ENCODE results near the gene TNNT3. TPM values are rescaled to one million over a fixed set of nuclear protein-coding genes. Genes with fewer than 3 reads are reported as not detected.
A peak's percentile ranks its signal among the peaks of the same experiment; 100 is the strongest.
"Not testable (repeated sequence)": the region's sequence is repeated elsewhere in the genome, so short reads cannot be mapped to it uniquely, and the experiment has no call there.

The TNNT3 gene
- total RNA-seq, 2 experiments from 2014 or later: 2.3 to 3.3 TPM

- CTCF ChIA-PET: interaction anchor here (0.7 to 2.8 kb wide), 10 partner anchors 7 to 269 kb away, joined by 3 to 42 read pairs (median 10); partner anchors contain the start of genes LSP1 and PRR33
- peaks cover 5% of the 10 kb centered on the region for H3K4me1 Mint-ChIP-seq (ENCODE audit: low read depth)
- peaks cover 1% of the 10 kb centered on the region for H3K36me3 Mint-ChIP-seq (ENCODE audit: low read depth)
- intact Hi-C loops (cut with micrococcal nuclease): loop anchor here (5.0 to 10.0 kb wide), 2 partner anchors 34 to 49 kb away; partner anchors contain the start of genes SYT8, TNNI2 and TNNT3
- H3K4me3 Mint-ChIP-seq: no peak overlapping the region
- no peak for DNase-seq
- no peaks in the 10 kb centered on the region for H3K9me3 Mint-ChIP-seq
- H3K27ac Mint-ChIP-seq: no peak overlapping the region
- no peaks in the 10 kb centered on the region for H3K27me3 Mint-ChIP-seq (ENCODE audit: low read depth)
Measured at GRCh38 chr11:1883346-1884302, 35.9 kb upstream of the TNNT3 start.

GRCh38 chr11:1884303-1884700 lies 35.2 kb upstream of the TNNT3 start:
- CTCF ChIA-PET: no interaction called here
- no peaks in the 10 kb centered on the region for H3K27me3 Mint-ChIP-seq (ENCODE audit: low read depth)

GRCh38 chr11:1886551-1886950 lies 33.0 kb upstream of the TNNT3 start:
- H3K4me3 Mint-ChIP-seq; CTCF ChIA-PET; H3K36me3 Mint-ChIP-seq (ENCODE audit: low read depth); H3K27me3 Mint-ChIP-seq (ENCODE audit: low read depth); H3K27ac Mint-ChIP-seq; DNase-seq; H3K9me3 Mint-ChIP-seq: not testable (repeated sequence)
- intact Hi-C loops (cut with micrococcal nuclease): loop anchor here (10.0 kb wide), 1 partner anchor 52 kb away; the partner anchor contains the start of genes SYT8 and TNNI2
- peaks cover 16% of the 10 kb centered on the region for H3K4me1 Mint-ChIP-seq (ENCODE audit: low read depth)

More at GRCh38 chr11:1884303-1884700, 35.2 kb upstream of the TNNT3 start:
- Mint-ChIP-seq H3K36me3 (ENCODE audit: low read depth) (peaks cover 5% of the 10 kb centered on the region), H3K27ac (no peak overlapping the region), H3K4me1 (ENCODE audit: low read depth) (peaks cover 10% of the 10 kb centered on the region), H3K9me3 (no peaks in the 10 kb centered on the region), H3K4me3 (no peak overlapping the region)
- DNase-seq: no peak
- intact Hi-C loops (cut with micrococcal nuclease): loop anchor here (5.0 to 10.0 kb wide), 2 partner anchors 33 to 50 kb away; partner anchors contain the start of genes SYT8, TNNI2 and TNNT3

- no peaks in the 10 kb centered on the region for H3K9me3 Mint-ChIP-seq
- peaks cover 20% of the 10 kb centered on the region for H3K4me1 Mint-ChIP-seq (ENCODE audit: low read depth)
- intact Hi-C loops (cut with micrococcal nuclease): loop anchor here (10.0 kb wide), 1 partner anchor 53 kb away; the partner anchor contains the start of genes SYT8 and TNNI2
- H3K27me3 Mint-ChIP-seq (ENCODE audit: low read depth): no peaks in the 10 kb centered on the region
- DNase-seq: no peak
- peaks cover 5% of the 10 kb centered on the region for H3K36me3 Mint-ChIP-seq (ENCODE audit: low read depth)
- CTCF ChIA-PET: interaction anchor here (0.6 to 1.1 kb wide), 2 partner anchors 49 to 114 kb away, joined by 3 read pairs; partner anchors contain the start of gene TNNI2
- H3K27ac Mint-ChIP-seq: no peak overlapping the region
- no peak overlapping the region for H3K4me3 Mint-ChIP-seq
Measured at GRCh38 chr11:1887451-1888346, 31.8 kb upstream of the TNNT3 start.

- Mint-ChIP-seq H3K4me3 (peak overlapping the region; percentile 79), H3K9me3 (no peaks in the 10 kb centered on the region), H3K27me3 (ENCODE audit: low read depth) (no peaks in the 10 kb centered on the region), H3K4me1 (ENCODE audit: low read depth) (peaks cover 21% of the 10 kb centered on the region), H3K36me3 (ENCODE audit: low read depth) (peaks cover 6% of the 10 kb centered on the region), H3K27ac (no peak overlapping the region)
- CTCF ChIA-PET: interaction anchor here (0.6 to 1.2 kb wide), 3 partner anchors 50 to 113 kb away, joined by 3 to 5 read pairs (median 3); partner anchors contain the start of gene TNNI2
- DNase-seq: no peak
- intact Hi-C loops (cut with micrococcal nuclease): loop anchor here (10.0 kb wide), 1 partner anchor 54 kb away; the partner anchor contains the start of genes SYT8 and TNNI2
Measured at GRCh38 chr11:1888347-1888753, 31.2 kb upstream of the TNNT3 start.

- CTCF ChIA-PET: interaction anchor here (0.6 to 1.2 kb wide), 4 partner anchors 50 to 113 kb away, joined by 3 to 5 read pairs (median 3); partner anchors contain the start of gene TNNI2
- H3K4me3 Mint-ChIP-seq: peak overlapping the region; percentile 79
- intact Hi-C loops (cut with micrococcal nuclease): loop anchor here (10.0 kb wide), 1 partner anchor 54 kb away; the partner anchor contains the start of genes SYT8 and TNNI2
- no peaks in the 10 kb centered on the region for H3K9me3 Mint-ChIP-seq
- no peaks in the 10 kb centered on the region for H3K27me3 Mint-ChIP-seq (ENCODE audit: low read depth)
- no peak for DNase-seq
- H3K4me1 Mint-ChIP-seq (ENCODE audit: low read depth): peaks cover 23% of the 10 kb centered on the region
- H3K27ac Mint-ChIP-seq: peak overlapping the region; percentile 58
- peaks cover 6% of the 10 kb centered on the region for H3K36me3 Mint-ChIP-seq (ENCODE audit: low read depth)
Measured at GRCh38 chr11:1888811-1889210, 30.7 kb upstream of the TNNT3 start.

- Mint-ChIP-seq H3K4me1 (ENCODE audit: low read depth) (peaks cover 23% of the 10 kb centered on the region), H3K27me3 (ENCODE audit: low read depth) (no peaks in the 10 kb centered on the region), H3K4me3 (peak overlapping the region; percentile 79), H3K27ac (peak overlapping the region; percentile 58), H3K9me3 (no peaks in the 10 kb centered on the region), H3K36me3 (ENCODE audit: low read depth) (peaks cover 6% of the 10 kb centered on the region)
- CTCF ChIA-PET: interaction anchor here (0.7 to 1.5 kb wide), 5 partner anchors 51 to 112 kb away, joined by 3 to 5 read pairs (median 3); partner anchors contain the start of gene TNNI2
- intact Hi-C loops (cut with micrococcal nuclease): loop anchor here (10.0 kb wide), 1 partner anchor 55 kb away; the partner anchor contains the start of genes SYT8 and TNNI2
- DNase-seq: peak; percentile 84
Measured at GRCh38 chr11:1889224-1889930, 30.1 kb upstream of the TNNT3 start.

GRCh38 chr11:1889941-1890855 lies 29.3 kb upstream of the TNNT3 start:
- Mint-ChIP-seq H3K27me3 (ENCODE audit: low read depth) (no peaks in the 10 kb centered on the region), H3K9me3 (no peaks in the 10 kb centered on the region), H3K4me3 (peak overlapping the region; percentile 79), H3K36me3 (ENCODE audit: low read depth) (peaks cover 6% of the 10 kb centered on the region), H3K27ac (peak overlapping the region; percentile 71), H3K4me1 (ENCODE audit: low read depth) (peaks cover 23% of the 10 kb centered on the region)
- DNase-seq: peak; percentile 40
- intact Hi-C loops (cut with micrococcal nuclease): loop anchor here (2.0 to 10.0 kb wide), 2 partner anchors 37 to 55 kb away; partner anchors contain the start of genes LSP1, SYT8 and TNNI2
- CTCF ChIA-PET: interaction anchor here (0.7 to 2.0 kb wide), 5 partner anchors 8 to 111 kb away, joined by 3 to 11 read pairs (median 4); no protein-coding TSS in a partner anchor

- Mint-ChIP-seq H3K4me3 (peak overlapping the region; percentile 79), H3K27me3 (ENCODE audit: low read depth) (no peaks in the 10 kb centered on the region), H3K4me1 (ENCODE audit: low read depth) (peaks cover 23% of the 10 kb centered on the region), H3K27ac (no peak overlapping the region), H3K9me3 (no peaks in the 10 kb centered on the region), H3K36me3 (ENCODE audit: low read depth) (peaks cover 6% of the 10 kb centered on the region)
- CTCF ChIA-PET: interaction anchor here (0.6 to 2.0 kb wide), 7 partner anchors 9 to 197 kb away, joined by 3 to 11 read pairs (median 4); no protein-coding TSS in a partner anchor
- intact Hi-C loops (cut with micrococcal nuclease): loop anchor here (2.0 kb wide), 1 partner anchor 38 kb away; the partner anchor contains the start of gene LSP1
- no peak for DNase-seq
Measured at GRCh38 chr11:1890856-1891830, 28.4 kb upstream of the TNNT3 start.
